Stomach (tissue), 9 donors: ENCODE data around the gene TMPRSS11F. TPM values are rescaled to one million over a fixed set of nuclear protein-coding genes. Genes with fewer than 3 reads are reported as not detected.

Experiments
- DNase-seq, 2 donors: peaks; one replicate each; pipeline versions ENCODE4 v3.0.0 to v3.0.0-alpha.2; 2013 to 2019
- H3K27ac ChIP-seq, 5 donors: fragments of 200-600 bp in 4 of 5; sonication (generic) in 4 of 5; one replicate each; pipeline ENCODE4 v1.5.1; 2013 to 2019; ENCODE audit warnings: mild to moderate bottlenecking in 1 of 5, moderate library complexity in 1 of 5
- H3K27me3 ChIP-seq, 3 donors: fragments of 200-600 bp; sonication (generic); one replicate each; pipeline ENCODE4 v1.5.1; 2017 to 2019; ENCODE audit warnings: mixed run types in 1 of 3
- H3K36me3 ChIP-seq, 4 donors: fragments of 200-600 bp; sonication (generic); 1 replicate in 3 of 4; 2 replicates in 1 of 4; pipeline ENCODE4 v1.5.1; 2016 to 2019
- H3K4me1 ChIP-seq, 4 donors: fragments of 200-600 bp; sonication (generic); one replicate each; pipeline ENCODE4 v1.5.1; 2016 to 2019
- H3K4me3 ChIP-seq, 4 donors: fragments of 200-600 bp; sonication (generic) in 3 of 4; one replicate each; pipeline ENCODE4 v1.5.1; 2016 to 2019; ENCODE audit warnings: mild to moderate bottlenecking in 1 of 4
- H3K9me3 ChIP-seq, 4 donors: fragments of 200-600 bp; sonication (generic); one replicate each; pipeline ENCODE4 v1.5.1; 2016 to 2019
- EP300 ChIP-seq: sonication (generic); formaldehyde crosslinking; IDR thresholded peaks from one replicate; pipeline ENCODE4 v1.6.1; 2017; ENCODE audit warnings: antibody characterized with exemption
- POLR2A ChIP-seq, 4 donors: fragments of 450-650 bp; IDR thresholded peaks; one replicate each; pipeline ENCODE4 v1.6.1; 2016; ENCODE audit warnings: antibody characterized with exemption in 4 of 4, control low read depth in 2 of 4, mild to moderate bottlenecking in 1 of 4, moderate library complexity in 1 of 4
- POLR2AphosphoS5 ChIP-seq, 3 donors: sonication (generic); formaldehyde crosslinking; IDR thresholded peaks; one replicate each; pipeline ENCODE4 v1.6.1; 2016; ENCODE audit warnings: antibody characterized with exemption in 3 of 3
- WGBS, 5 donors: extraction: QIAGEN DNeasy Blood & Tissue Kit in 3 of 5; methylation state at CpG; one replicate each; pipeline versions ENCODE4 v1.1.5 to v1.1.7; 2013 to 2018; 5-methylcytosine and 5-hydroxymethylcytosine counted together
- intact Hi-C: fragments of 100-400 bp; cut with DNase I; formaldehyde crosslinking; loops from one replicate; pipeline ENCODE4 v1.15.1; 2023; ENCODE audit warnings: low total_unique reads
- polyA plus RNA-seq, 3 donors: library from polyadenylated mRNA; stranded (reverse); fragments of 200-250 nt; gene quantifications; one replicate each; pipeline ENCODE4 v1.2.3, GENCODE V29; 2013
- total RNA-seq, 5 donors: library from RNA; depleted of rRNA; stranded (reverse); fragments of >200 nt; gene quantifications; one replicate each; pipeline versions ENCODE4 v1.1.0 to v1.2.3, GENCODE V29; 2014 to 2016
- TF ChIP-seq, protein P1 (sequence below), 7 experiments: fragments of 450-650 bp in 4 of 7; fragments of 200-600 bp in 3 of 7; sonication (generic) in 3 of 7; IDR thresholded peaks; one replicate each; pipeline ENCODE4 v1.5.1; 2016 to 2019; ENCODE audit warnings: antibody characterized with exemption in 7 of 7, control low read depth in 2 of 7, mild to moderate bottlenecking in 1 of 7
- donor health status: healthy with polysubstance abuse.
- donor health status: Bipolar disorder and iron deficiency.
- donor health status: healthy.

TMPRSS11F gene
- total and polyA plus RNA-seq, 8 donors, result 1.4 TPM; not detected in 7

DNA sequence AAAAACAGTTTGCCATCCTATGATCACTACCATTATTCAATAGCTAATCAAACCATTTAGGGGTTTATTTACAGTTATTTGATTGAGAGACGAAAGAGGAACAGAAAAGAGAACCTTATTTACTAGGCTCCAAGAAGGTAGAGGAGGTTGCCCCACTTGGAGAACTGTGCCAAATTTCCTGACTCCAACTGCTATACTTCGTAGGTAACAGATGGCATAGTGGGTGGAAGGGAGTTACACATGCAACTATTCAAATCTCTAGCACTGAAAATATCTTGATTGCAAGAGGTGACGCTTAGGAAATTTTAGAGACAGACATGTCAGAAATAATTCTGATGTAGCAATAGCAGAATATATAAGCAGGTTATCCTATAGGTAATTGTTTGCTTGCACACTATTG, 38.0 kb upstream of the TMPRSS11F start:
- no peak overlapping the region for H3K4me3 ChIP-seq
- intact Hi-C loops, result no loop called here
- WGBS, 5 donors, result 79 to 87% (median 84%) methylated on average over 3 of the region's 3 CpGs
- no peak for TF ChIP-seq POLR2A (IDR thresholded peaks at IDR 0.05)
- TF ChIP-seq EP300, result no peak
- TF ChIP-seq, protein P1, sequence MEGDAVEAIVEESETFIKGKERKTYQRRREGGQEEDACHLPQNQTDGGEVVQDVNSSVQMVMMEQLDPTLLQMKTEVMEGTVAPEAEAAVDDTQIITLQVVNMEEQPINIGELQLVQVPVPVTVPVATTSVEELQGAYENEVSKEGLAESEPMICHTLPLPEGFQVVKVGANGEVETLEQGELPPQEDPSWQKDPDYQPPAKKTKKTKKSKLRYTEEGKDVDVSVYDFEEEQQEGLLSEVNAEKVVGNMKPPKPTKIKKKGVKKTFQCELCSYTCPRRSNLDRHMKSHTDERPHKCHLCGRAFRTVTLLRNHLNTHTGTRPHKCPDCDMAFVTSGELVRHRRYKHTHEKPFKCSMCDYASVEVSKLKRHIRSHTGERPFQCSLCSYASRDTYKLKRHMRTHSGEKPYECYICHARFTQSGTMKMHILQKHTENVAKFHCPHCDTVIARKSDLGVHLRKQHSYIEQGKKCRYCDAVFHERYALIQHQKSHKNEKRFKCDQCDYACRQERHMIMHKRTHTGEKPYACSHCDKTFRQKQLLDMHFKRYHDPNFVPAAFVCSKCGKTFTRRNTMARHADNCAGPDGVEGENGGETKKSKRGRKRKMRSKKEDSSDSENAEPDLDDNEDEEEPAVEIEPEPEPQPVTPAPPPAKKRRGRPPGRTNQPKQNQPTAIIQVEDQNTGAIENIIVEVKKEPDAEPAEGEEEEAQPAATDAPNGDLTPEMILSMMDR (IDR thresholded peaks at IDR 0.05), result no peak
- no peak for TF ChIP-seq POLR2AphosphoS5 (IDR thresholded peaks at IDR 0.05)
- no peaks in the 10 kb centered on the region for H3K36me3 ChIP-seq
- H3K4me1 ChIP-seq, result no peaks in the 10 kb centered on the region
- H3K27ac ChIP-seq, result no peak overlapping the region
- H3K9me3 ChIP-seq, result no peaks in the 10 kb centered on the region
- no peak for DNase-seq
- no peaks in the 10 kb centered on the region for H3K27me3 ChIP-seq

DNA sequence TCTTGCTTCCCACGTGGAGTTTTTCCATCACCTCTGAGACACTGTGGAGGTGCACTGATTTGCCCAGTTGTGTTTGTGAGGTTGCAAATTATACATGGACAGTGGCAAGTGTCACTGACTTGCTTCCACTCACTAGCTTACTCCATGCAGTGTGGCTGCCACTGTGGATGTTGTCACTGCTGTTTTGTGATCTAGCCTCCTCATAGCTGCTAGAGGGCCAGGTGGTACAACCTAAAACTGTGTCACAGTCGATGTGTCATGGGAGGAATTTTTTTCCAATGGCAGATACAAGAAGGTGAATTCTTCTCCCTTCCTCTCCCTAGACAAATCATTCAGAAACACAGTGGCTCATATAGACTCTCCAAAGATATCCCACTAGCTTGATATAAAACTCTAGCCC, 37.5 kb upstream of the TMPRSS11F start:
- no peak for DNase-seq
- H3K4me3 ChIP-seq, result no peak overlapping the region
- no peaks in the 10 kb centered on the region for H3K9me3 ChIP-seq
- TF ChIP-seq, protein P1 (IDR thresholded peaks at IDR 0.05), result no peak
- TF ChIP-seq POLR2AphosphoS5 (IDR thresholded peaks at IDR 0.05), result no peak
- TF ChIP-seq EP300, result no peak
- H3K36me3 ChIP-seq, result no peaks in the 10 kb centered on the region
- H3K27ac ChIP-seq, result no peak overlapping the region
- H3K27me3 ChIP-seq, result peaks cover 0 to 5% (median 2%) of the 10 kb centered on the region in 3 donors
- H3K4me1 ChIP-seq, result no peaks in the 10 kb centered on the region
- intact Hi-C loops, result no loop called here
- WGBS, 5 donors, result 45 to 63% (median 54%) methylated on average over 2 of the region's 2 CpGs

DNA sequence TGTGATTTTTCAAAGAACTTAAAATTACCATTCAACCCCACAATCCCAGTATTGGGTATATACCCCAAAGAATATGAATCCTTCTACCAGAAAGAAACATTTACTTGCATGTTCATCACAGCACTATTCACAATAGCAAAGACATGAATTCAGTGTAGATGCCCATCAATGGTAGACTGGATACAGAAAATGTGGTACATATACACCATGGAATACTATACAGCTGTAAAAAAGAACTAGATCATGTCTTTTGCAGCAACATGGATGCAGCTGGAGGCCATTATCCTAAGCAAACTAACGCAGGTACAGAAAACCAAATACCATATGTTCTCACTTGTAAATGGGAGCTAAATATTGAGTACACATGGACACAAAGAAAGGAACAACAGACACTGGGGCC, 34.1 kb upstream of the TMPRSS11F start:
- Histone ChIP-seq H3K27ac (no peak overlapping the region), H3K9me3 (no peaks in the 10 kb centered on the region), H3K4me1 (no peaks in the 10 kb centered on the region), H3K27me3 (peaks cover 0 to 6% (median 4%) of the 10 kb centered on the region in 3 donors), H3K36me3 (no peaks in the 10 kb centered on the region), H3K4me3 (no peak overlapping the region)
- intact Hi-C loops, result no loop called here
- no peak for DNase-seq
- TF ChIP-seq, protein P1 (IDR thresholded peaks at IDR 0.05), result no peak
- TF ChIP-seq POLR2A (IDR thresholded peaks at IDR 0.05), result no peak
- no peak for TF ChIP-seq EP300
- no peak for TF ChIP-seq POLR2AphosphoS5 (IDR thresholded peaks at IDR 0.05)
- 86 to 98% (median 94%) methylated on average over 1 of the region's 1 CpG for WGBS, 5 donors

DNA sequence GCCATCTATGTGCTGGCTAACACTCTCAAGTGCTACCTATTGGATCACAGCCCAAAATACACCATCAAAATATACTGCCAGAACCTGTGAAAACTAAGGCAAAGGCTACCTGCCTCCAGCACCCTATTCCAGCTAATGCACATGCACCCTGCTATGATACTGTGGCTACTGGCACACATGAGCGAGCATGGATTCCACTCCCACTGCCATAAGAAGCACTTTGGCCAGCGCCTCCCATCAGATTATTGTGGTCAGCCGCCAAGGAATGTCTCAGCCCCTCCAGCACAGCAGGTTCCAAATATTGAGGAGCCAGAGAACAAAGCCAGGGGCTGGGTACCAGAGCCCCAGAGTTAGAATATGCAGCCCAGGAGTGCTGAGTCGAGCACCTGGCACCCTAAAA, 32.5 kb upstream of the TMPRSS11F start:
- no peak for TF ChIP-seq POLR2AphosphoS5 (IDR thresholded peaks at IDR 0.05)
- TF ChIP-seq, protein P1 (IDR thresholded peaks at IDR 0.05), result no peak
- no peak for TF ChIP-seq POLR2A (IDR thresholded peaks at IDR 0.05)
- TF ChIP-seq EP300, result no peak
- Histone ChIP-seq H3K4me1 (no peaks in the 10 kb centered on the region), H3K4me3 (no peak overlapping the region), H3K27ac (no peak overlapping the region), H3K9me3 (no peaks in the 10 kb centered on the region), H3K36me3 (no peaks in the 10 kb centered on the region), H3K27me3 (peaks cover 0 to 6% (median 4%) of the 10 kb centered on the region in 3 donors)
- 54 to 73% (median 64%) methylated on average over 4 of the region's 4 CpGs for WGBS, 5 donors
- no peak for DNase-seq
- intact Hi-C loops, result no loop called here
